ENCODE results near the gene TMIGD1.

DNA sequence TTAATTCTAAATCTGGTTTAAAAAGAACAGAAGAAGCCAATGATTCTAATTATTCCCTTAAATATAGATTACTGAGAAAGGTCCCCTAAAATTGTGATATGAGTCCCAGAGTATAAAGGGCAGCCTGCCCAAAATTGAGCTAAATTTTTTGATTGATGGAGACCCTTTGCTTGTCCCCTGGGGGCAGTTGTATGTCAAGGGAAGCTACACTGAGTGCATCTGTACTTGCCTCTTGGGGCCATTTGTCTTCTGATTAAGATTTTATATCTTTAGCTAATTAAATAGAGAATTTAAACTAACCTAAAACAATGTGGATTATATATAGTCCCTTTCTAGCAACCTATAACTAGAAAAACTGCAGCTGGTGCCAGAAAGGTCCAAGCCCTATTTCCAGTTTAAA lies 54.7 kb downstream of the TMIGD1 start:
- TF ChIP-seq, protein P1, sequence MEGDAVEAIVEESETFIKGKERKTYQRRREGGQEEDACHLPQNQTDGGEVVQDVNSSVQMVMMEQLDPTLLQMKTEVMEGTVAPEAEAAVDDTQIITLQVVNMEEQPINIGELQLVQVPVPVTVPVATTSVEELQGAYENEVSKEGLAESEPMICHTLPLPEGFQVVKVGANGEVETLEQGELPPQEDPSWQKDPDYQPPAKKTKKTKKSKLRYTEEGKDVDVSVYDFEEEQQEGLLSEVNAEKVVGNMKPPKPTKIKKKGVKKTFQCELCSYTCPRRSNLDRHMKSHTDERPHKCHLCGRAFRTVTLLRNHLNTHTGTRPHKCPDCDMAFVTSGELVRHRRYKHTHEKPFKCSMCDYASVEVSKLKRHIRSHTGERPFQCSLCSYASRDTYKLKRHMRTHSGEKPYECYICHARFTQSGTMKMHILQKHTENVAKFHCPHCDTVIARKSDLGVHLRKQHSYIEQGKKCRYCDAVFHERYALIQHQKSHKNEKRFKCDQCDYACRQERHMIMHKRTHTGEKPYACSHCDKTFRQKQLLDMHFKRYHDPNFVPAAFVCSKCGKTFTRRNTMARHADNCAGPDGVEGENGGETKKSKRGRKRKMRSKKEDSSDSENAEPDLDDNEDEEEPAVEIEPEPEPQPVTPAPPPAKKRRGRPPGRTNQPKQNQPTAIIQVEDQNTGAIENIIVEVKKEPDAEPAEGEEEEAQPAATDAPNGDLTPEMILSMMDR (conservative IDR thresholded peaks at IDR 0.05; ENCODE audit: low read depth, low read length), result no peak
- TF ChIP-seq EZH2 (IDR thresholded peaks at IDR 0.05; ENCODE audit: borderline replicate concordance, low read depth, low read length, poor library complexity, severe bottlenecking), result no peak

All from A673 (cell line).